Psoas muscle (tissue), 8 donors: ENCODE measurements around the gene UQCR10. TPM values are rescaled to one million over a fixed set of nuclear protein-coding genes. Genes with fewer than 3 reads are reported as not detected.

Experiments
- ATAC-seq, 4 donors: fragments of 200-7000 bp; cut with Tn5 transposase; one replicate each; pipeline ENCODE4 v1.9.1; 2020; ENCODE audit warnings: moderate library complexity in 3 of 4, mild to moderate bottlenecking in 2 of 4
- DNase-seq, 2 donors: peaks; one replicate each; pipeline ENCODE4 v3.0.0-alpha.2; 2020
- H3K27ac ChIP-seq: fragments of 200-600 bp; one replicate; pipeline ENCODE4 v1.8.0; 2022
- H3K27me3 ChIP-seq, 3 donors: fragments of 200-600 bp in 1 of 3; one replicate each; pipeline versions ENCODE4 v1.6.1 to v1.8.0; 2013 to 2022; ENCODE audit warnings: low read length in 2 of 3, mild to moderate bottlenecking in 2 of 3, moderate library complexity in 1 of 3; ENCODE audit not compliant: insufficient read depth in 3 of 3
- H3K36me3 ChIP-seq, 2 donors: fragments of 200-600 bp in 1 of 2; one replicate each; pipeline versions ENCODE4 v1.6.1 to v1.8.0; 2013 to 2022; ENCODE audit warnings: low read depth in 1 of 2, mild to moderate bottlenecking in 1 of 2, moderate library complexity in 1 of 2; ENCODE audit not compliant: insufficient read depth in 1 of 2
- H3K4me1 ChIP-seq: fragments of 200-600 bp; one replicate; pipeline ENCODE4 v1.8.0; 2022
- H3K4me3 ChIP-seq: fragments of 200-600 bp; one replicate; pipeline ENCODE4 v1.8.0; 2022; ENCODE audit warnings: mild to moderate bottlenecking
- H3K9me3 ChIP-seq: fragments of 200-600 bp; one replicate; pipeline ENCODE4 v1.8.0; 2022
- WGBS, 3 donors: extraction: QIAGEN DNeasy Blood & Tissue Kit; methylation state at CpG; one replicate each; pipeline versions ENCODE4 v1.1.6 to v1.1.7; 2013; 5-methylcytosine and 5-hydroxymethylcytosine counted together
- intact Hi-C, 2 donors: fragments of 100-400 bp; cut with DNase I; formaldehyde crosslinking; loops; one replicate each; pipeline versions ENCODE4 v1.11.0 to v1.14.2; 2022
- polyA plus RNA-seq, 3 donors: library from polyadenylated mRNA; stranded (reverse); fragments of 200-250 nt; gene quantifications; one replicate each; pipeline ENCODE4 v1.2.3, GENCODE V29; 2013
- total RNA-seq, 4 donors: library from RNA; stranded (reverse); fragmentation: NEBNext Ultra II Directional in 2 of 4; extraction: Animal tissue kit (Norgen Biotek cat#: 25700) in 2 of 4; gene quantifications; one replicate each; pipeline versions ENCODE4 v1.2.1 to v1.2.4, GENCODE V29; 2021 to 2023
- TF ChIP-seq, protein P1 (sequence below): fragments of 200-600 bp; IDR thresholded peaks from one replicate; pipeline ENCODE4 v1.8.0; 2022; ENCODE audit warnings: antibody characterized with exemption
- donor health status: healthy with polysubstance abuse.
- donor health status: DM: no; HTN: no; CAD: no; lungs with moderate emphysema.
- donor health status: Bipolar disorder and iron deficiency.
- donor health status: healthy.
- donor health status: DM: yes; HTN: yes; CAD: no.
- donor health status: DM: no; HTN: no; CAD: no.
- donor health status: DM: no; HTN: no; CAD: no.
- donor health status: DM: yes; HTN: yes; CAD: no.

UQCR10 gene
- total and polyA plus RNA-seq, 7 donors, result 247 to 533 (median 411) TPM

DNA sequence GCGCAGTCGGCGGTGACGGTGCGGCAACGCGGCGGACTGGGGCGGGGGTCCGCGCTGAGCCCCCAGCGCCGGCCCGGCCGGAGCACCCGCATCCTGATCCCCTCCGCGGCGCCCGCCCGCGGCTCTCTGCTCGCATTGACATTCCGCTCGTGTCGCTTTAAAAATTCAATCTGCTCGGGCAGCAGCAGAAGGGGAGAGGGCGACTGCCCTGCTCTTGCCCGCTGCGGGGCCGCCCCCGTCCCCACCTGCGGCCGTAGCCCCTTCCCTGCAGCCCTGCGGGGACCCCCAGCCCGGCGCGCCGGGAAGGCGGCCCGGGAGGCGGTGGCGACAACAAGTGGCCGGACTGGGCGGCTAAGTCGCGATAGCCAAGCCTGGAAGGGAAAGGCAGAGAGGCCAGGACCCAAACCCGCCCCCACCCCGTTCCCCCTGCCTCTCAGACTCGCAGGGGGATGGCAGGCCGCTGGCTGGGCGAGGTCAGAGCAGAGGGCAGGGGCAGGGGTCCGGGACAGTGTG is 46.3 kb upstream of the UQCR10 start:
- TF ChIP-seq, protein P1, sequence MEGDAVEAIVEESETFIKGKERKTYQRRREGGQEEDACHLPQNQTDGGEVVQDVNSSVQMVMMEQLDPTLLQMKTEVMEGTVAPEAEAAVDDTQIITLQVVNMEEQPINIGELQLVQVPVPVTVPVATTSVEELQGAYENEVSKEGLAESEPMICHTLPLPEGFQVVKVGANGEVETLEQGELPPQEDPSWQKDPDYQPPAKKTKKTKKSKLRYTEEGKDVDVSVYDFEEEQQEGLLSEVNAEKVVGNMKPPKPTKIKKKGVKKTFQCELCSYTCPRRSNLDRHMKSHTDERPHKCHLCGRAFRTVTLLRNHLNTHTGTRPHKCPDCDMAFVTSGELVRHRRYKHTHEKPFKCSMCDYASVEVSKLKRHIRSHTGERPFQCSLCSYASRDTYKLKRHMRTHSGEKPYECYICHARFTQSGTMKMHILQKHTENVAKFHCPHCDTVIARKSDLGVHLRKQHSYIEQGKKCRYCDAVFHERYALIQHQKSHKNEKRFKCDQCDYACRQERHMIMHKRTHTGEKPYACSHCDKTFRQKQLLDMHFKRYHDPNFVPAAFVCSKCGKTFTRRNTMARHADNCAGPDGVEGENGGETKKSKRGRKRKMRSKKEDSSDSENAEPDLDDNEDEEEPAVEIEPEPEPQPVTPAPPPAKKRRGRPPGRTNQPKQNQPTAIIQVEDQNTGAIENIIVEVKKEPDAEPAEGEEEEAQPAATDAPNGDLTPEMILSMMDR, result no peak
- WGBS, 3 donors, result 5 to 9% (median 8%) methylated on average over 13 to 53 of the region's 53 CpGs
- Histone ChIP-seq H3K9me3 (no peaks in the 10 kb centered on the region), H3K4me3 (peak overlapping the region; percentile 46), H3K36me3 (no peaks in the 10 kb centered on the region), H3K4me1 (no peaks in the 10 kb centered on the region), H3K27me3 (peaks cover 0 to 23% (median 6%) of the 10 kb centered on the region in 3 donors), H3K27ac (no peak overlapping the region)
- ATAC-seq (no peak), DNase-seq (no peak)
- intact Hi-C loops, result no loop called here

DNA sequence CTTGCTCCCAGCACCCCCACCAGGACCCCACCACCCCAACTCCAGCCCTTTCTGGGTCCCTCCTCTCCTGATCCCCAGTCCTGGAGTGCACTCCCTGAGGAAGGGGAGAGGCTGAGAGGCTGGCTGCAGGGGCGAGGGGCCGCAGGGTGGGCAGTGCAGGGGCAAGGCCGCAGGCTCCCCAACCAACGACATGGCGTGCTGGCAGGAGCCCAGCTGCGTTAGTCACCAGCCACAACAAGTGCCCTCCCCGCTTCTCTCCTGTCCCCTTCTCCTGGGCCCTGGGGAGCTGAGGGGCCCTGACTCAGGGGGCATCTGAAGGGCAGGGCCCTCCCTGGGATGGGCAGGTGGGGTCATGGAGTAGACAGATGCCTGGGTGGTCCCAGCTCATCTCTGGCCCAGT is 45.0 kb upstream of the UQCR10 start:
- TF ChIP-seq, protein P1, result no peak
- ATAC-seq (no peak), DNase-seq (no peak)
- H3K9me3 ChIP-seq, result no peaks in the 10 kb centered on the region
- 69 to 78% (median 75%) methylated on average over 7 of the region's 7 CpGs for WGBS, 3 donors
- peaks cover 0 to 20% (median 6%) of the 10 kb centered on the region in 3 donors for H3K27me3 ChIP-seq
- no peaks in the 10 kb centered on the region for H3K36me3 ChIP-seq
- intact Hi-C loops, result no loop called here
- H3K4me3 ChIP-seq, result no peak overlapping the region
- no peaks in the 10 kb centered on the region for H3K4me1 ChIP-seq
- no peak overlapping the region for H3K27ac ChIP-seq

DNA sequence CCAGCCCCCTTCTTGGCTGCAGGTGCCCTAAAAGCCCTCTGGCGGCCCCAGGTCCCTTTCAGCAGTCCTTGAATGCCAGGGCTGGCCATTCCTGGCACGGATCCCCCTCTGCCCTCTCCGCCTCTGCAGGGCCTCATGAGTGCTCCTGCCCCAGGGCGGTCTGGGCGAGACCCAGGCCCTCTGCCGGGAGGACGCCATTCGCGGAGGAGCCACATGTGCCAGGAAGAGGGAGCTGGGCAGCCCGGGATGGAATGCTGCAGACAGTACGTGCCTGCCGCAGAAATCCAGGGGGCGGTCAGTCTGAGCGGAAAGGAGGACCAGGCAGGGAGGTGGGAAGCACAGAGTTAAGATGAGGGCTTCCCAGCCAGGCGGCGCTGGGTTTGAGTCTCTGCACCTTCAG is 44.6 kb upstream of the UQCR10 start:
- ATAC-seq, result no peak
- 74 to 78% (median 76%) methylated on average over 16 of the region's 16 CpGs for WGBS, 3 donors
- Histone ChIP-seq H3K9me3 (no peaks in the 10 kb centered on the region), H3K27ac (no peak overlapping the region), H3K27me3 (peaks cover 0 to 20% (median 6%) of the 10 kb centered on the region in 3 donors), H3K36me3 (no peaks in the 10 kb centered on the region), H3K4me3 (no peak overlapping the region), H3K4me1 (no peaks in the 10 kb centered on the region)
- DNase-seq, result no peak
- intact Hi-C loops, result no loop called here
- TF ChIP-seq, protein P1, result no peak

DNA sequence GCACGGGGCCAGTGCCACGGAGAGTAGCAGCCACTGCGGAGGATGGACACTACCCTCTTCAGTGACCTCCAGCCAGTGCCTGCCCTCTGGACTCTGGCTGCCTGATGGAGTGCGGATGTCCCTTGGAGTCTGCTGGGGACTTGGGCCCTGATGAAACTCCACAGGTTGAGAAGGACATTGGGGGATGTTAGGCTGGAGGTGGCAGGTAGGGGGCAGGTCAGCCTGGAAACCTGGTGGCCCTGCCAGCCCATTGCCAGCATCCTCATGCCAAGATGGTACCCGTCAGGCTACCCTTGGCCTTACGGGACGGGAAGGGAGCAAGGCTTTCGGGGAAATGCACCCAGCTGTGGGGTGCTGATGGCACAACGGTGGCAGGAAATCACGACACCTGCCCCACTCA is 43.4 kb upstream of the UQCR10 start:
- no peak overlapping the region for H3K4me3 ChIP-seq
- DNase-seq (no peak), ATAC-seq (no peak)
- TF ChIP-seq, protein P1, result no peak
- H3K36me3 ChIP-seq, result no peaks in the 10 kb centered on the region
- no peaks in the 10 kb centered on the region for H3K9me3 ChIP-seq
- peaks cover 0 to 16% (median 6%) of the 10 kb centered on the region in 3 donors for H3K27me3 ChIP-seq
- intact Hi-C loops, result no loop called here
- H3K4me1 ChIP-seq, result no peaks in the 10 kb centered on the region
- no peak overlapping the region for H3K27ac ChIP-seq
- WGBS, 3 donors, result 88 to 91% (median 89%) methylated on average over 10 of the region's 10 CpGs

DNA sequence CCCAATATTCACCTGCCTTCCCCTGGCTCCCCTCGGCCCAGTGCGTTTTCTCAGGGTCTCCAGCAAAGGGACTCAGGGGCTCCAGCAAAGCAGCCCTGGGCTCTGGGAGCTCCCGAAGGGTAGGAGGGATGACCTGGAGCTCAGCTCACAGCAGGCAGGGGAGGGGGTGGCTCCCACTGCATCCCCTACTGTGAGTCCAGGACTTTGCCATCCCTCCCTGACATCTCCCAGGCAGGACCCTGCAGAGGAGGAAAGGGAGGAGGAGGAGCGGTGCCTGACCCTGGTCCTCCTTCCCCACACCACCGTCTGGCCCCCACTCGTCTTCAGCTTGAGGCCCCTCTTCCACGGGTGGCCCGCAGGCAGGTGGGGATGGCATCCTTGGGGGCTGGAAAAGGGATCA is 42.3 kb upstream of the UQCR10 start:
- intact Hi-C loops, result no loop called here

More for the DNA sequence above, 42.3 kb upstream of the UQCR10 start:
- Histone ChIP-seq H3K4me1 (no peaks in the 10 kb centered on the region), H3K4me3 (no peak overlapping the region), H3K9me3 (no peaks in the 10 kb centered on the region), H3K27ac (no peak overlapping the region), H3K36me3 (no peaks in the 10 kb centered on the region), H3K27me3 (peaks cover 0 to 8% (median 6%) of the 10 kb centered on the region in 3 donors)
- WGBS, 3 donors, result 62 to 63% (median 63%) methylated on average over 8 of the region's 8 CpGs
- DNase-seq, result no peak
- TF ChIP-seq, protein P1, result no peak
- no peak for ATAC-seq
